D721Med (cell line): ENCODE results near the gene ABHD8.

Experiments used
- DNase-seq: peaks from one replicate; pipeline ENCODE4 v3.0.0; 2011; ENCODE audit warnings: low spot score; ENCODE audit not compliant: insufficient read length
- FAIRE-seq: peaks from 2 replicates; lab custom pipeline; 2011; peaks lifted over from hg19 to GRCh38; lab: Jason Lieb, UNC
- TF ChIP-seq, protein P1 (sequence below): IDR thresholded peaks from 2 replicates; pipeline ENCODE4 v1.5.1; 2012; ENCODE audit warnings: mild to moderate bottlenecking, control low read depth; ENCODE audit not compliant: insufficient read depth; ENCODE audit errors: missing control alignments

Gene ABHD8

DNA sequence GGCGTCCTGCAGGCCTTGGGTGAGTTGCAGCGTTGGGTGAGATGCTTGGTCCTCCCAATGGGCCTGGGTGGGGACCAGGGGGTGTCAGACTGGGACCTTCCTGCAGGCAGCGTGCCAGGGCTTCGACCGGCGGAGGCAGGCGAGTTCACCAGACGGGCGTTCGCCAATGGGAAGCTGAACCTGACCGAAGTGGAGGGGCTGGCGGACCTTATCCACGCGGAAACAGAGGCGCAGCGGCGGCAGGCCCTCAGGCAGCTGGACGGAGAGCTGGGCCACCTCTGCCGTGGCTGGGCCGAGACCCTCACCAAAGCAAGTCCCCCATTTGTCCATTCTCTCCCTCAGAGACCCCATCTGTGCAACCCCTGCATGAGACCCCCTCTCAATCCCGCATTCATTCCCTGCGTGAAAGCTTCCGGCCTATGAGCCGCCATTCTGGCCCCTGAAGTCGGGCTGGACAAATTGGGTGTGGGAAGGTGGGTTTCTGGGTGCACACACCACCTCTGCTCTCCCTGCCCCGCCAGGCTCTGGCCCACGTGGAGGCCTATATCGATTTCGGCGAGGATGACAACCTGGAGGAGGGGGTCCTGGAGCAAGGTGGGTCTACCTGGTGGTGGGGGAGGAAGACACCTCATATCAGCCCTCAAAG is 35.3 kb upstream of the ABHD8 start:
- DNase-seq (no peak), FAIRE-seq (no peak)
- TF ChIP-seq, protein P1, sequence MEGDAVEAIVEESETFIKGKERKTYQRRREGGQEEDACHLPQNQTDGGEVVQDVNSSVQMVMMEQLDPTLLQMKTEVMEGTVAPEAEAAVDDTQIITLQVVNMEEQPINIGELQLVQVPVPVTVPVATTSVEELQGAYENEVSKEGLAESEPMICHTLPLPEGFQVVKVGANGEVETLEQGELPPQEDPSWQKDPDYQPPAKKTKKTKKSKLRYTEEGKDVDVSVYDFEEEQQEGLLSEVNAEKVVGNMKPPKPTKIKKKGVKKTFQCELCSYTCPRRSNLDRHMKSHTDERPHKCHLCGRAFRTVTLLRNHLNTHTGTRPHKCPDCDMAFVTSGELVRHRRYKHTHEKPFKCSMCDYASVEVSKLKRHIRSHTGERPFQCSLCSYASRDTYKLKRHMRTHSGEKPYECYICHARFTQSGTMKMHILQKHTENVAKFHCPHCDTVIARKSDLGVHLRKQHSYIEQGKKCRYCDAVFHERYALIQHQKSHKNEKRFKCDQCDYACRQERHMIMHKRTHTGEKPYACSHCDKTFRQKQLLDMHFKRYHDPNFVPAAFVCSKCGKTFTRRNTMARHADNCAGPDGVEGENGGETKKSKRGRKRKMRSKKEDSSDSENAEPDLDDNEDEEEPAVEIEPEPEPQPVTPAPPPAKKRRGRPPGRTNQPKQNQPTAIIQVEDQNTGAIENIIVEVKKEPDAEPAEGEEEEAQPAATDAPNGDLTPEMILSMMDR: no peak

DNA sequence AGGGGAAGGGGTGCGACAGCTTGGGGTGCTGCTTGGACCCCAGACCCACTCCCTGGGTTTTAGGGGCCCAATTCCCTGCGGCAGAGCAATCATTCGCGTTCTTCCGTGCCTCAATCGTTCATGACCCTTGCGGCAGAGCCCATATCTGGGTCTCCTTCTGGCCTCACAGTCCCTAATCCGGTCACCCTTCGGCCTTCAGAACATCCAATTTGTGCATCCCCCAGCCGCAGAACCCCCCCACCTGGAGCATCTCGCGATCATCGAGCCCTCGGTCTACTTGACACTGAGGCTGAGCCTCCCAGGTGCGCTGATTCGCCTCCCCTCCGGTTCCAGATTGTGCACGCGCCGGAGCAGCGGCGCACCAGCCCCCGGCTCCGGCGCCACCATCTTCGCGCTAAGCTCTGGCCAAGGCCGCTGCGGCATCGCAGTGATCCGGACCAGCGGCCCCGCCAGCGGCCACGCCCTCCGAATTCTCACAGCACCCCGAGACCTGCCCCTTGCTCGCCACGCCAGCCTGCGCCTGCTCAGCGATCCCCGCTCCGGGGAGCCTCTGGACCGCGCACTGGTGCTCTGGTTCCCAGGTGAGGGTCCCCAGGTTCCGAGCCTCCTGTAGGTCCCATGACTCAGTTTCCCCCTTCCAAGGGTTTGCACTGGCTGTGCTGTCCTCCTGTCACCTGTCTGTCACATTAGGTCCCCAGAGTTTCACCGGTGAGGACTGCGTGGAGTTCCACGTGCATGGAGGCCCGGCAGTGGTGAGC is 34.6 kb upstream of the ABHD8 start:
- DNase-seq (no peak), FAIRE-seq (no peak)
- TF ChIP-seq, protein P1: no peak

DNA sequence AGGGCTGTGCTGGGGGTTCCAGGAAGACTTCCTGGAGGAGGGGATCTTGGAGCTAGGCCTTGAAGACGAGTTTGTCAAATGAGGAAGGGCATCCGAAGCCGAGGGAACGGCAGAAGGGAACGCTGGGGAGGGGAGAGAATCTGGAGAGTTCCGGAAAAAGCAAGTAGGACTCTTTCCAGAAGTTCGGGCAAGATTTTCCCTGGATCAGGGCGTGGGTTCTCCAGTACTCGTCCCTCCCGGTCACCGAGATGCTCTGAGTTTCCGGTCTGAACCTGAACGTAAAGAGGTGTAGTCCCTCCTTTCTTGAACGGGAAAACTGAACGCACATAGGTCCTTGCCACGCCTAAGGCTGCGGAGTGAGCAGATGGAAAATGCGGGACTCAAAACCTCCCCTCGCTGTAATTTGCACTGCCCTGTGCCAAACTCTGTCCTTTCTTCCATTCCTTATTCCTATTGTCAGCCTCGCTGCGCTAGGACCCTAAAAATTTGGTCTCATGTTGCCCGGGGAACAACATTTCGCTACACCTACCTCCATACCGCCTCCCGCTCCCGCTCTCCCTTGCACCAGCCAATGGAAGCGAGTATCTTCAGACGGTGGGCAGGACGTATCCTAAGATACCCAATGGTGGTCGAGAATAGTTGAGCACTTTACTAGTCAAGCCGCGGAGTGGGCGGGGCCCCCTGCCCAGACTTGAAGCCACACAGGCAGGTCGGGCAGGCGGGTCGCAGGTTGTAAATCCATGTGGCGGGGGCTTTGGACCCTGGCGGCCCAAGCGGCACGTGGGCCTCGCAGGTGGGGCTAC is 33.8 kb upstream of the ABHD8 start, which contains the start of gene GTPBP3:
TSS of gene GTPBP3 (plus strand) at position 682 of the 803 bp plus-strand sequence. CDS start at position 741, 59 bp downstream.
- TF ChIP-seq, protein P1: no peak
- no peak for FAIRE-seq
- DNase-seq: peak; percentile 94

DNA sequence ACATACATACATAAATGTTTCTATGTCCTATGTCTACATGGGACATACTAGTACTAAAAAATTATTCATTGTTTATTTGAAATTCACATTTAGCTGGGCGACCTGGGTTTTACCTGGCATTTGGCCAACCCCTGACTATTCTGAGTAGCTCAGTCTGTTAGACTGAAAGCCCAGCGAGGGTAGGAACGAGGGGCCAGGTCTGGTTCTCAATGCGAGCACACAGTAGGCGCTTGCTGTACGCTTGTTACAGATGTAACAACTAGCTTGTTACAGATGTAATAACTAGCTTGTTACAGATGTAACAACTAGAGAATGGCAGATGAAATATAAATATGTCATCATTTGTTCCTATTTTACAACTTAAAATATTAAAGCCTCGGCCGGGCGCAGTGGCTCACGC is 32.4 kb upstream of the ABHD8 start:
- FAIRE-seq (no peak), DNase-seq (no peak)
- TF ChIP-seq, protein P1: no peak

DNA sequence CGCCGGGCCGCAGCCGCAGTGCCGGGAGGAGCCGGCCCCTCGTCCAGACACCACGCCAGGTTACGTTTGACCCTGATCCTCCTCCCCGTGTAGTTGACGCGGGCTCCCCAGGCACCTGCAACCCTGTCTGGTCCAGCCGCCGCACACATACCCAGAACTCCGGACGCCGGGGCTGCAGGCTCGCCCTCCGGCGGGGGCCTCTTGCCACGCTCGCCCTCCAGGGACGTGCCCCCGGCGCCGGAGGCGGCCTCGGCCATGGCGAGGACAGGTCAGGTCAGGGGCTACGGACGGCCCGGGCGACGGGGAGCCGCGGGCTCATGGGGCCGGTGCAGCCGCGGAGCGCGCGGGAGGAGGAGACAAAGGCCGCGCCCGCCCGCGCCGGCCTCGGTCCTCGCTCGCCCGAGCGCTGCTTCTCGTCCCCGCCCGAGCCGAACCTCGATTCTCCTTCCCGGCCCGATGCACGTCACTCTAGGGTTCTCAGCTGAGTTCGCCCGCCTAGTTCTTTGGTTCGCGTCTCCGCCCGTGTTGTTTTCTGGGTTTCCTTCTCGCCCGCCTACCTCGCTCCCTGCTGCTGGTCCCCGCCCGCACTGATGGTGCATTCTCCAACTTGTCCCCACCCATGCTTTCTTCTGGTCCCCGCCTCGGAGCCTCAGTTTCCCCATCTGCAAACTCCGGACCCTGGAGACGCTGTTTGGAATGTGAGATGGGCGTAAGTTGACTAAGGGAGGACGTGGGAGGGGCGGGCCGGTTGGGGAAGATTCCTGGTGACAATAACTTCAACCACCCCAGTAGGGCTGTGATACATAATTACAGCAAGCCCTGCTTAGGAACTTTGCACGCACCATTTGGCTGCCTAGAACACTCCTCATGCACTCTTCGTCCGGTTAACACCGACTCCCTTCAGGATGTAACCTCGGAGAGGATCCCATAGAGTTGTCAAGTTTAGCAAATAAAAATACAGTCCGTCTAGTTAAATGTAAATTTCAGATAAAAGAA is 31.5 kb upstream of the ABHD8 start, which contains the start of gene ANO8:
TSS of gene ANO8 (minus strand) at position 442 of the 996 bp plus-strand sequence. CDS start at position 257, 185 bp downstream.
- FAIRE-seq (no peak), DNase-seq (peak; percentile 97)
- TF ChIP-seq, protein P1: no peak
